ENCODE data around the gene ADAMTS6.

DNA sequence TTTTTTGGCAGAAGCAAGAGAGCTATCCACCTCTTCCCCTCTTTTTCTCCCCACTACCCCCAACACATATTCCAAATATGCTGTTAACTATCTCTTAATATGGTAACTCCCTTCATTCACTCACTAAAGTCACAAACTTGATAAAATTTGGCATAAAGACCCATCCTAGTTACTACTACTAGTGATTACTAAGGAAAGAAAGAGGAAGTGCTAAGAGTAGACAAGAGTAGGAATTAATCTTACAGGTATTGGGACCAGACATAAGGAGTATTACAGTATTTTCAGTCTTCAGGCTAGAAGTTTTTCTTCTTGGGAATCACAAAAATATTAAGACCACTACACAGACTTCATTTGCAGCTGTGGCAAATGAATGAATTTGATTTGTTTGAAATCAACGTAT is 2.2 kb downstream of the ADAMTS6 start:
- TF ChIP-seq, protein P1, sequence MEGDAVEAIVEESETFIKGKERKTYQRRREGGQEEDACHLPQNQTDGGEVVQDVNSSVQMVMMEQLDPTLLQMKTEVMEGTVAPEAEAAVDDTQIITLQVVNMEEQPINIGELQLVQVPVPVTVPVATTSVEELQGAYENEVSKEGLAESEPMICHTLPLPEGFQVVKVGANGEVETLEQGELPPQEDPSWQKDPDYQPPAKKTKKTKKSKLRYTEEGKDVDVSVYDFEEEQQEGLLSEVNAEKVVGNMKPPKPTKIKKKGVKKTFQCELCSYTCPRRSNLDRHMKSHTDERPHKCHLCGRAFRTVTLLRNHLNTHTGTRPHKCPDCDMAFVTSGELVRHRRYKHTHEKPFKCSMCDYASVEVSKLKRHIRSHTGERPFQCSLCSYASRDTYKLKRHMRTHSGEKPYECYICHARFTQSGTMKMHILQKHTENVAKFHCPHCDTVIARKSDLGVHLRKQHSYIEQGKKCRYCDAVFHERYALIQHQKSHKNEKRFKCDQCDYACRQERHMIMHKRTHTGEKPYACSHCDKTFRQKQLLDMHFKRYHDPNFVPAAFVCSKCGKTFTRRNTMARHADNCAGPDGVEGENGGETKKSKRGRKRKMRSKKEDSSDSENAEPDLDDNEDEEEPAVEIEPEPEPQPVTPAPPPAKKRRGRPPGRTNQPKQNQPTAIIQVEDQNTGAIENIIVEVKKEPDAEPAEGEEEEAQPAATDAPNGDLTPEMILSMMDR (IDR thresholded peaks at IDR 0.05; ENCODE audit: poor library complexity): no peak
- TF ChIP-seq EZH2 (IDR thresholded peaks at IDR 0.05; ENCODE audit: borderline replicate concordance): no peak
- no peak for TF ChIP-seq EZH2phosphoT487 (IDR thresholded peaks at IDR 0.05; ENCODE audit: low read depth, severe bottlenecking, unreplicated experiment)

Measured in hepatocyte (in vitro differentiated cells).